ENCODE measurements around the gene FLNB. TPM values are rescaled to one million over a fixed set of nuclear protein-coding genes. Genes with fewer than 3 reads are reported as not detected.

The FLNB gene
- total and polyA plus RNA-seq, 2 of the 8 experiments (the other 6 are each of a cell fraction or from before 2014, with no cell fraction given) = 72.3 to 118 TPM

DNA sequence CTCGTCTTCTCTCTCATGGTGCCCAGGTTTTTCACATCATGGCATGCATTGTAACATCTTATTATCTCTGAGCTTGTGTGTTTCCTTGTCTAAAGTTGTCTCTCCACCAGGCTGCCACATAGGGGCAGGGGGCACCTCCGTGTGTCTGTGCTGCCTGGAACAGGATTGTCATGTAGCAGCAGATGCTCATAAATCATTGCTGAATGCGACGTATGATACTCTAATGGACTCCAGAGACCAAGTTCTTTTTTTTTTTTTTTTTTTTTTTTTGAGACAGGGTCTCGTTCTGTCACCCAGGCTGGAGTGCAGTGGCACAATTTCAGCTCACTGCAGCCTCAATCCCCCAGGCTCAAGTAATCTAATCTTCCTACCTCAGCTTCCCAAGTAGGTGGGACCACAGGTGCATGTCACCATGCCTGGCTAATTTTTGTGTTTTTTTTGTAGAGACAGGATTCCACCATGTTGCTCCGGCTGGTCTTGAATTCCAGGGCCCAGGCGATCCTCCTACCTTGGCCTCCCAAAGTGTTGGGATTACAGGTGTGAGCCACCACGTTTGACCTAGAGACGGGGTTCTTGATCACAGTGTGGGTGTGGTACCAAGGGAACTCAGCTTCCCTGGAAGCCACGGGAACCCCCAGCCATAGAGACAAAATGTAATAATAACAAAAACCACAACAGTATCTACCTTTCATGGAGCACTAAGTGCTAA, 207.2 kb downstream of the FLNB start:
- H3K27ac ChIP-seq (ENCODE audit: low read depth, low read length) = no peak overlapping the region
- no peak overlapping the region for H4K91ac ChIP-seq (replicated peaks; ENCODE audit: insufficient read length, low read length)
- no peak overlapping the region for H4K5ac ChIP-seq (ENCODE audit: insufficient read length, low read depth, low read length)
- H3K4me3 ChIP-seq (ENCODE audit: extremely low read depth in 1 of 4, insufficient read depth in 2 of 4, low read depth in 3 of 4, low read length in 4 of 4) = no peak overlapping the region
- H3K4me2 ChIP-seq (ENCODE audit: insufficient read depth in 1 of 2, low read depth in 2 of 2, low read length in 2 of 2) = no peak overlapping the region
- POLR2A ChIA-PET (ENCODE audit: partially characterized antibody) = no interaction called here
- H2AFZ ChIP-seq (ENCODE audit: low read length) = no peak overlapping the region
- H3K79me2 ChIP-seq (ENCODE audit: control insufficient read depth in 1 of 2, insufficient read depth in 2 of 2, low read length in 2 of 2) = no peaks in the 10 kb centered on the region
- H3K56ac ChIP-seq (replicated peaks; ENCODE audit: insufficient read length, low read depth, low read length) = no peak overlapping the region
- peaks cover 0 to 3% (median under 1%) of the 10 kb centered on the region in 4 experiments; a peak in 3 of 7 replicates for H3K4me1 ChIP-seq (replicated peaks in 1 of 4; ENCODE audit: control insufficient read depth in 3 of 4, insufficient read depth in 4 of 4, low read length in 3 of 4)
- no peaks in the 10 kb centered on the region for H3K36me3 ChIP-seq (ENCODE audit: control insufficient read depth in 2 of 4, insufficient read depth in 4 of 4, low read length in 3 of 4)
- H3K79me1 ChIP-seq (ENCODE audit: low read depth, low read length) = no peaks in the 10 kb centered on the region
- H2BK20ac ChIP-seq (ENCODE audit: low read length) = no peak overlapping the region
- H2BK120ac ChIP-seq (replicated peaks; ENCODE audit: low read depth, low read length) = no peak overlapping the region
- H2AK5ac ChIP-seq (ENCODE audit: low read depth, low read length) = no peak overlapping the region
- H3K9me3 ChIP-seq (ENCODE audit: insufficient read depth in 2 of 2, low read depth in 1 of 2, low read length in 1 of 2) = no peaks in the 10 kb centered on the region
- no peak overlapping the region for H2BK15ac ChIP-seq (ENCODE audit: low read length)
- no peak overlapping the region for H2BK12ac ChIP-seq (ENCODE audit: low read depth, low read length)
- CTCF ChIA-PET (ENCODE audit: partially characterized antibody) = interaction anchor here (1.0 to 10.5 kb wide), 12 partner anchors 9 to 106 kb away, joined by 3 to 128 read pairs (median 5); partner anchors contain the start of genes HTD2 and RPP14
- TF ChIP-seq GTF2F1 (IDR thresholded peaks at IDR 0.05; ENCODE audit: borderline replicate concordance, low read depth, low read length) (no peak), RAD21 (IDR thresholded peaks at IDR 0.05 in 1 of 2, conservative IDR thresholded peaks at IDR 0.05 in 1 of 2; ENCODE audit: low read depth in 2 of 2, low read length in 2 of 2) (no peak), BRCA1 (IDR thresholded peaks at IDR 0.05; ENCODE audit: low read depth, low read length) (no peak), SP2 (IDR thresholded peaks at IDR 0.05; ENCODE audit: low read length) (no peak), NANOG (IDR thresholded peaks at IDR 0.05; ENCODE audit: insufficient read depth, low read depth, low read length, poor library complexity, severe bottlenecking) (no peak), NRF1 (IDR thresholded peaks at IDR 0.05; ENCODE audit: low read depth, low read length) (no peak)
- TF ChIP-seq, protein P1, sequence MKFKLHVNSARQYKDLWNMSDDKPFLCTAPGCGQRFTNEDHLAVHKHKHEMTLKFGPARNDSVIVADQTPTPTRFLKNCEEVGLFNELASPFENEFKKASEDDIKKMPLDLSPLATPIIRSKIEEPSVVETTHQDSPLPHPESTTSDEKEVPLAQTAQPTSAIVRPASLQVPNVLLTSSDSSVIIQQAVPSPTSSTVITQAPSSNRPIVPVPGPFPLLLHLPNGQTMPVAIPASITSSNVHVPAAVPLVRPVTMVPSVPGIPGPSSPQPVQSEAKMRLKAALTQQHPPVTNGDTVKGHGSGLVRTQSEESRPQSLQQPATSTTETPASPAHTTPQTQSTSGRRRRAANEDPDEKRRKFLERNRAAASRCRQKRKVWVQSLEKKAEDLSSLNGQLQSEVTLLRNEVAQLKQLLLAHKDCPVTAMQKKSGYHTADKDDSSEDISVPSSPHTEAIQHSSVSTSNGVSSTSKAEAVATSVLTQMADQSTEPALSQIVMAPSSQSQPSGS (IDR thresholded peaks at IDR 0.05; ENCODE audit: low read length) = no peak
- H3K18ac ChIP-seq (ENCODE audit: extremely low read depth, low read length) = no peak overlapping the region
- no peaks in the 10 kb centered on the region; the same call in 1 of the 2 replicates for H3K23me2 ChIP-seq (ENCODE audit: low read depth, low read length)
- H3K14ac ChIP-seq (ENCODE audit: insufficient read length) = no peak overlapping the region
- FAIRE-seq = no peak
- no peak for DNase-seq (ENCODE audit: low read depth in 1 of 2, low spot score in 2 of 2)
- no peak overlapping the region for H2BK5ac ChIP-seq (ENCODE audit: low read depth, low read length)
- H3K4ac ChIP-seq (replicated peaks; ENCODE audit: insufficient read length, low read depth, low read length) = no peak overlapping the region
- WGBS, 2 experiments (ENCODE audit: extremely low coverage in 1 of 2, insufficient coverage in 1 of 2, insufficient read length in 1 of 2, insufficient replicate concordance in 2 of 2, low coverage in 1 of 2, low lambda C conversion rate in 2 of 2, missing lambda C conversion rate in 1 of 2) = 88% methylated on average over 9 of the region's 10 CpGs; no CpG with 5 or more reads in 1 of the 2 experiments
- no peak overlapping the region for H3K23ac ChIP-seq (ENCODE audit: insufficient read length)
- H4K20me1 ChIP-seq (replicated peaks in 1 of 2; ENCODE audit: control insufficient read depth in 1 of 2, insufficient read depth in 2 of 2, low read length in 2 of 2) = no peaks in the 10 kb centered on the region
- H3K27me3 ChIP-seq (replicated peaks in 1 of 4; ENCODE audit: control insufficient read depth in 3 of 4, extremely low read depth in 1 of 4, insufficient read depth in 3 of 4, low read length in 3 of 4) = peaks cover 0 to under 1% (median 0%) of the 10 kb centered on the region in 4 experiments; a peak in 1 of 7 replicates
- H3K9ac ChIP-seq (replicated peaks in 1 of 4; ENCODE audit: extremely low read depth in 1 of 4, low read depth in 3 of 4, low read length in 3 of 4) = no peak overlapping the region
- H4K8ac ChIP-seq (ENCODE audit: extremely low read depth, insufficient read depth, low read length) = no peak overlapping the region
